HT-29 (cell line): ENCODE measurements around the gene TBC1D17. TPM values are rescaled to one million over a fixed set of nuclear protein-coding genes. Genes with fewer than 3 reads are reported as not detected.

Source experiments
- DNase-seq: peaks from one replicate; pipeline ENCODE4 v3.0.0-alpha.2; 2015; ENCODE audit warnings: low spot score
- total RNA-seq: library from RNA; depleted of rRNA; stranded (reverse); fragments of >200 nt; shearing (Covaris generic); gene quantifications from 2 replicates; pipeline ENCODE4 v1.2.3, GENCODE V29; 2014

TBC1D17 gene
- total RNA-seq, 1 experiment from 2014 or later = 38.4 TPM

DNA sequence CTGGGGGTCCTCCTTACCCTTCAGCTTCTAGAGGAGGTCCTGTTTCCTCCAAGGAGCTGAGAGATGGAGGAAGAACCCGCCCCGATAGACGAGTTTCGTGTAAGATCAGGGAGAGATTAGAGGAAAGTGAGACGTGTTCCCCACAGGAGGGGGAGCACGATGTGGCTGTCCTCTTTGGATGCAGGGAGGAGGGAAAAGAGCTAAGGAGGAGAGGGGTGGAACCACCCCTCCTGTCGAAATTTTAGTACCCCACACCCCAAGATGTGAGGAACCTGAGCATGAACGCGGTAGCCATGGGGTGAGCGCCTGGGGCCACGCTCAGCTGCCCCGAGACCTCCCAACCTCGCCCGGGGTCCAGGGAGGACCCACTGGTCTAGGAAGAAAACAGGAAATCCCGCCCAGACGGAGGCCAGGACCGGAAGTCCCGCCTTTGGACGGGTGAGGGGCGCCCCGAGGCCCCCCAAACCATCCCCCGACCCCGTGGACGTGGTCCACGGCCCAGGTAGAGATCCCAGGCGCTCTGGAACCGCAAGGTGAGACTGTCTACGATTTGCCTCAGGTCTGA lies 1.6 kb upstream of the TBC1D17 start:
- DNase-seq = peak; percentile 66

GRCh38 chr19:49876422-49877019 lies 981 bp upstream of the TBC1D17 start:
- peak; percentile 100 for DNase-seq

DNA sequence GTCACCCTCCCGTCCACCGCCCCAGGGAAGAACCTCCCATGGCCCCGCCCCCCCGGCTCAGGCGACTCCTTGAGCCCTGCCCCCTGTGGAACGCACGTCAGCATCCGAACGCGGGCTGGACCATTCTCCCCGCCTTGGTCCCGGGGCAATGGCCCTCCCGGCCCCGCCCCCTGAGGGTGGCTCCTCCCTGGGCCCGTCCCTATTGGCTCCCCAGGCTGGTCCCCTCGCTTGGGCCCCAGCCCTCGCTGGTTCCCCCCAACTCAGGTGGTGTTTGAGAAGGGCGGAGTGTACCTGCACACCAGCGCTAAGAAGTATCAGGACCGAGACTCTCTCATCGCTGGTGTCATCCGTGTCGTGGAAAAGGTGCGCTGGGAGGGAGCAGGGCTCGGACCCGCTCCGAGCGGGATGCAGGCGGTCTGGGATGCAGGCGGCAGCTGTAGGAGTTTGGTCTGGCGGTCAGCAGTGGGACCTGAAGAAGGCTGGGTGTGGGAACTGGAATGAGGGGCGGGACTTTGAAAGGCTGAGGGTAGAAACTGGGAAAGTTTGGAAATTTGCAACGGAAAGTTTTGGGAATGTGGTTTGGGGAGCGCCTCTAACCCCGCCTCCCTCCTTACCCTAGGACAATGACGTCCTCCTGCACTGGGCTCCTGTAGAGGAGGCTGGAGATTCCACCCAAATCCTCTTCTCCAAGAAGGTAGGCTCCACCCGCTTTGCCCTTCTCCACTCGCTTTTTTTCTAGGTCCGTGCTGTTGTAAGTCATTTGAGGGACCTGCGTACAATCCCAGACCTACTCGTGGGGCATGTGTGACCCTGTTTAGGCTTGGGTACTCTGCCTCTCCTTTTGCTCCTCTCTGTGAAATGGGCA lies 609 bp downstream of the TBC1D17 start:
- peak; percentile 100 for DNase-seq

DNA sequence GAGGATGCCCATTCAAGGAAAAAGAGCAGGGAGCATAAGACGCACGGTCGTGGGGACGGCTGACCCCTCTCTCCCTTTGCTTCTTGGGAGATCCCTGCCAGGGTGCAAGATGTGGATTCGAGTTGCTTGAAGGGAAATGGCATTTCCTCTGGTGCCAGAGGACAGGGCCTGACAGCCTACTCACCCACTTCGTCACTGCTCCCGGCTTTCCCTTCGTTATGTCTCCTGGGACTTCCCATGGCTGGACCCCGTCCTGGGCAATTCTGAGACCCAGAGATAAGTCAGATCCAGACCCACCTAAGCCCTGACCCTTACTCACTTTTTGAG lies 1.2 kb downstream of the TBC1D17 start:
- DNase-seq = no peak

GRCh38 chr19:49879243-49879963 lies 1.9 kb downstream of the TBC1D17 start:
- no peak for DNase-seq

GRCh38 chr19:49880162-49880869 lies 2.8 kb downstream of the TBC1D17 start:
- no peak for DNase-seq

- DNase-seq = no peak
These were observed 3.7 kb downstream of the TBC1D17 start for GRCh38 chr19:49881186-49881585.

GRCh38 chr19:49881672-49882394 lies 4.3 kb downstream of the TBC1D17 start:
- DNase-seq = no peak

GRCh38 chr19:49882643-49883042 lies 5.1 kb downstream of the TBC1D17 start:
- DNase-seq = no peak

DNA sequence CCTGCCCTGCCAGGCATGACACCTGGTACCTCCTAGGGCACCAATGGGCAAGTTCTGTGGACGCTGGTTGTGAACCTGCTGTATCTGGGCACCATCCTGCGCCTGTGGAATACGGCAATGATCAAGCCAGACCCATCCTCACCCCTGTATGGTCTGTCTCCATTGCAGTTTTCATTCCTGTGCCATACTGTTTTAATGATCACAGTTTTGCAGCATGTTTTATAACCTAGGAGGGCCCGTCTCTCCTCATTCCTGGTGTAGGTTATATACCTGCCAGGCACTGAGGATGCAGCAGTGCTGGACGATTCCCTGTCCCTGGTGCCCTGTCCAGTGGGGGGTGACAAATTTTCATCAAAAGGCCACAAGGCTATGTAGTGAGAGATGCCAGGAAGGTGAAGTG lies 5.6 kb downstream of the TBC1D17 start:
- DNase-seq = no peak

DNA sequence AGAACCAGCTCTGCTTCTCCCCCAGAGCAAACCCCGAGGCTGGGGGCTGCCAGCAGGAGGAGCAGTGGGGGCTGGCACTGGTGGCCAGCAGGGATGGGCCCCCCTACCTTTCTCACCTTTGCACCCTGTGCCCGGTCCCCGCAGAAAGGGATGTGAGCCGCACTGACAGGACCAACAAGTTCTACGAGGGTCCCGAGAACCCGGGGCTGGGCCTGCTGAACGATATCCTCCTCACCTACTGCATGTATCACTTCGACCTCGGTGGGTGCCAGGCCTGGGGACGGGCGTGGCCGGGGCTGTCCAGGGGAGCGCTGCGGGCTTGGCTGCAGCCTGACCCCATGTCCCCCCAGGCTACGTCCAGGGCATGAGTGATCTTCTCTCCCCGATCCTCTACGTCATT lies 6.6 kb downstream of the TBC1D17 start:
- no peak for DNase-seq

- DNase-seq = no peak
These were observed 7.3 kb downstream of the TBC1D17 start for GRCh38 chr19:49884760-49885159.

- peak; percentile 81 for DNase-seq
These were observed 9.6 kb downstream of the TBC1D17 start for GRCh38 chr19:49887037-49887664.

- peak; percentile 85 for DNase-seq
These were observed 10.4 kb downstream of the TBC1D17 start for GRCh38 chr19:49887665-49888509.

GRCh38 chr19:49888510-49888824 lies 11.0 kb downstream of the TBC1D17 start:
- DNase-seq = peak; percentile 59

GRCh38 chr19:49889038-49889686 lies 11.7 kb downstream of the TBC1D17 start:
- no peak for DNase-seq

DNA sequence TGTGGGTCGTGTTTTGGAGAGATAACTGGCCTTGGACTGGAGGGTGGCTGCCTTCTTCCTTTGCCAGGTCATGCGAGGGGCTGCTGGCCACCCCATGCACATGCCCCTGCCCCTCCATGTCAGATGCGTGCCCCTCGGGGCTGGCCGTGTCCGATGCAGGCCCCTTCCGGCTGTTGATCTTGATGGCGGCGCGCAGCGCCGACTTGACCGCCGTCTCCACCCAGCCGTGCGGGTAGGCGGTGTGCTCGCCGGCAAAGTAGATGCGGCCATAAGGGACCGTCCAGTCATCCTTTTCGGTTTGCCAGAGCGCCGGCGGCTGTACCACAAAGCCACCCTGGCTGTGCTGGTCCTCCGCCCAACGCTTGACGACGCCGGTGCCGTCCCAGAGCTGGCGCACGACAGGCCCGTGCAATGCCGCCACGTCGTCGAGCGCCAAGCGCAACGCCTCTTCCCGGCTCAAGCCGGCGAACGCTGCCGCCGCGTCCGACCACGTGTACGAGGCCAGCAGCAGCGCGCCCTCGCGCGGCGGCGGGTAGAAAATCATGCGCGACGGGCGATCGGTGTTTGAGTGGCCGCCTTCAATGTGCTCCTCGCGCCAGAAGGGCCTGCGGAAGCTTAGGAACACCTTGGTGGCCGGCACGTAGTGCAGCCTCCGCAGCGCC lies 12.3 kb downstream of the TBC1D17 start:
- DNase-seq = peak; percentile 90
